DND-41 (cell line): ENCODE data around the gene COL8A2.

Experiments used
- ATAC-seq: fragments of 200-7000 bp; cut with Tn5 transposase; 3 replicates; pipeline ENCODE4 v1.9.1; 2021; ENCODE audit warnings: low read depth; ENCODE audit not compliant: insufficient read depth
- DNase-seq: peaks from one replicate; pipeline ENCODE4 v3.0.0-alpha.2; 2020
- H2AFZ ChIP-seq: 2 replicates; pipeline ENCODE4 v1.6.0; 2012; ENCODE audit warnings: low read depth, low read length
- H3K27ac ChIP-seq: 2 replicates; pipeline ENCODE4 v1.5.1; 2012; ENCODE audit warnings: low read length, inconsistent platforms
- H3K27me3 ChIP-seq: fragments of 200-600 bp; sonication (generic); 2 replicates; pipeline ENCODE4 v1.6.0; 2012; ENCODE audit warnings: low read length, mild to moderate bottlenecking, inconsistent platforms; ENCODE audit not compliant: insufficient read depth, poor library complexity
- H3K36me3 ChIP-seq: 2 replicates; pipeline ENCODE4 v1.5.1; 2012; ENCODE audit warnings: low read length, inconsistent platforms; ENCODE audit not compliant: insufficient read depth
- H3K4me1 ChIP-seq: 2 replicates; pipeline ENCODE4 v1.5.1; 2012; ENCODE audit warnings: mild to moderate bottlenecking, low read length; ENCODE audit not compliant: insufficient read depth
- H3K4me2 ChIP-seq: 2 replicates; pipeline ENCODE4 v1.6.0; 2012; ENCODE audit warnings: mild to moderate bottlenecking, moderate library complexity, low read length, inconsistent platforms; ENCODE audit not compliant: insufficient read depth
- H3K4me3 ChIP-seq, 2 experiments: fragments of 200-600 bp in 1 of 2; shearing (Covaris generic) in 1 of 2; 2 replicates each; pipeline ENCODE4 v1.5.1; 2012 to 2016; ENCODE audit warnings: inconsistent platforms in 2 of 2, low read length in 2 of 2, mild to moderate bottlenecking in 2 of 2, low read depth in 1 of 2, moderate library complexity in 1 of 2
- H3K79me2 ChIP-seq: 2 replicates; pipeline ENCODE4 v1.6.0; 2012; ENCODE audit warnings: low read length, inconsistent platforms; ENCODE audit not compliant: insufficient read depth
- H3K9ac ChIP-seq: 2 replicates; pipeline ENCODE4 v1.6.0; 2012; ENCODE audit warnings: low read depth, mild to moderate bottlenecking, inconsistent platforms, low read length, moderate library complexity
- H3K9me3 ChIP-seq: 2 replicates; pipeline ENCODE4 v1.5.1; 2012; ENCODE audit warnings: low read length, moderate library complexity, mild to moderate bottlenecking, inconsistent platforms; ENCODE audit not compliant: insufficient read depth, severe bottlenecking
- H4K20me1 ChIP-seq: 2 replicates; pipeline ENCODE4 v1.6.0; 2012; ENCODE audit warnings: low read length; ENCODE audit not compliant: insufficient read depth
- EZH2 ChIP-seq: IDR thresholded peaks from 3 replicates; pipeline ENCODE4 v1.6.1; 2012; ENCODE audit warnings: borderline replicate concordance, low read depth, mild to moderate bottlenecking, moderate library complexity, low read length, inconsistent platforms; ENCODE audit not compliant: severe bottlenecking
- TF ChIP-seq, protein P1 (sequence below): IDR thresholded peaks from 2 replicates; pipeline ENCODE4 v1.5.1; 2012; ENCODE audit warnings: borderline replicate concordance, low read length, moderate library complexity, mild to moderate bottlenecking; ENCODE audit not compliant: poor library complexity, severe bottlenecking; ENCODE audit errors: extremely low read depth

COL8A2 gene

DNA sequence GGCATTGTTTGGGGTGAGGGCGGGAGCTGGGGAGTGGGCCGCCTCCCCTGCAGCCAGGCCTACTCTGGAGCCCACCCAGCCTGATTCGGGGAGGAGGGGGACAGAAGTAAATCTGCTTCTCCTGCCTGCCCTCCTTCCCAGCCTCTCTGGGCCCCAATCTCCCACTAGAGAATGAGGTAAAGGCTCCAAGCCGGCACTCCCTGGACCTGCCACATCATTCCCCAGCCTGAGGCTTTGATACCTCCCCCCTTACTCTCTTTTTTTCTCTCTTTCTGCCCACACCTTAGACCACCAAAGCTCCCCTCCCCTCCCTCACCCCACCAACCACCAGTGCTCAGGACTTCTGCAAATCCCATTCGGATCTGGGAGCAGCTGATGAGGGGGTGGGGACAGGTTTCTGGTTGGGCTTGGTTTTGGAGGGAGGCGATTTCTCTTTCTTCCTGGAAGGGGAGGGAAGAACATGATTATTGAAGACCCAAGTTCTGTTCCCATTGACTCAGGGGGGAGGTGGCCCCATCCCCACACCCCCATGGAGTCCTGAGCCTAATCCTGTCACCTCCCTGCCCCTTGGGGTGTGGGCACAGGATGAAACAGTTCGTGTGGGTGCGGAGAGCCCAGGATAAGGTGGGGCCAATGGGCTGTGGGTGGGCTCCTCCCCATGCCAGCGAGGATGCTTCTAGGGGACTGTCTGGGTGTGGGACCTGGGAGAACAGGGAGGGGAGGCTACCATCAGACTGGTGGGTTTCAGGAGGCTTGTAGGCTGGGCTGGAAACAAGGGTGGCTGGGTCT is 32.3 kb upstream of the COL8A2 start:
- no peaks in the 10 kb centered on the region for H3K9me3 ChIP-seq
- H3K27me3 ChIP-seq: no peaks in the 10 kb centered on the region
- no peak; the same call in 1 of the 3 replicates for ATAC-seq
- peaks cover 73% of the 10 kb centered on the region for H3K79me2 ChIP-seq
- H3K27ac ChIP-seq: peak overlapping the region; percentile 93
- H3K4me2 ChIP-seq: peak overlapping the region; percentile 79
- H3K4me3 ChIP-seq: peak overlapping the region; percentile 86 to 94
- DNase-seq: peak; percentile 35
- peak overlapping the region; percentile 93 for H3K9ac ChIP-seq
- peaks cover 33% of the 10 kb centered on the region for H4K20me1 ChIP-seq
- peaks cover 28% of the 10 kb centered on the region for H3K36me3 ChIP-seq
- peak overlapping the region; percentile 91 for H2AFZ ChIP-seq
- H3K4me1 ChIP-seq: peaks cover 70% of the 10 kb centered on the region
- no peak for TF ChIP-seq EZH2
- TF ChIP-seq, protein P1, sequence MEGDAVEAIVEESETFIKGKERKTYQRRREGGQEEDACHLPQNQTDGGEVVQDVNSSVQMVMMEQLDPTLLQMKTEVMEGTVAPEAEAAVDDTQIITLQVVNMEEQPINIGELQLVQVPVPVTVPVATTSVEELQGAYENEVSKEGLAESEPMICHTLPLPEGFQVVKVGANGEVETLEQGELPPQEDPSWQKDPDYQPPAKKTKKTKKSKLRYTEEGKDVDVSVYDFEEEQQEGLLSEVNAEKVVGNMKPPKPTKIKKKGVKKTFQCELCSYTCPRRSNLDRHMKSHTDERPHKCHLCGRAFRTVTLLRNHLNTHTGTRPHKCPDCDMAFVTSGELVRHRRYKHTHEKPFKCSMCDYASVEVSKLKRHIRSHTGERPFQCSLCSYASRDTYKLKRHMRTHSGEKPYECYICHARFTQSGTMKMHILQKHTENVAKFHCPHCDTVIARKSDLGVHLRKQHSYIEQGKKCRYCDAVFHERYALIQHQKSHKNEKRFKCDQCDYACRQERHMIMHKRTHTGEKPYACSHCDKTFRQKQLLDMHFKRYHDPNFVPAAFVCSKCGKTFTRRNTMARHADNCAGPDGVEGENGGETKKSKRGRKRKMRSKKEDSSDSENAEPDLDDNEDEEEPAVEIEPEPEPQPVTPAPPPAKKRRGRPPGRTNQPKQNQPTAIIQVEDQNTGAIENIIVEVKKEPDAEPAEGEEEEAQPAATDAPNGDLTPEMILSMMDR: no peak

DNA sequence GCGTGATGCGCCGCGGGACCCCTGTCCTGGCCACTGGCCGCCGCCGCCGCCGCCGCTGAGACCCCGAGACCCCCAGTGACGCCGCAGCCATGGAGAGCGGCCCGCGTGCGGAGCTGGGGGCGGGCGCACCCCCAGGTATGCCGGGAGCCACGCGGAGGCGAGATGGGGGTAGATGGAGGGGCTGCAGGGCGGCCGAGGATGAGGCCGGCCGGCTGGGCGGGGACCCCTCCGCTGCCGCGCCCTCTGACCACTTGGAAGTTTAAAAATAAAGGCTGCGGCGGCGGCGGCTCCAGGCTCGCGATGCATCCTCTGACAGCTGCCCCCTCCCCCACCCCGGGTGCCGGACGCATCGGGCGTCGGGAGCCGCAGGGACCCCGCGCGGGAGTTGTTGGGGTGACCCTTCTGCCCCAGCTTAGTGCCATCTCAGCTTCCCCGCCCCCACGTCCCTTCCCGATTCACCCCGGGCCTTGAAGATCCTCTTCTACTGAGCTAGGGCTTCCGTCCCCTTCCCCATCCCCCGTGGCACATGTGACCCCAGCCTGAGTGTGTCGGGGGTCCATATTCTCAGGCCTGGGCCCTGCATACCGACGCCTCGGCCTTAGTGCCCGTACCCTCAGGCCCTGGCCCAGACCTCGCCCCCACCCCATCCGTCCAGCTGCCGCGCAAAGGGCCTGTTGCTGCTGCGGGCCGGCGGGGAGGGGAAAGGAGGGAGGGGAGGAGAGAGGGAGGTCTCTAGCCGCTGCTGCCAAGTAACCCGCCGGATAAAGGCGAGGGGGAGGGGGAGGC is 31.5 kb upstream of the COL8A2 start:
- Histone ChIP-seq H3K36me3 (peaks cover 21% of the 10 kb centered on the region), H3K27me3 (no peaks in the 10 kb centered on the region), H3K4me1 (peaks cover 71% of the 10 kb centered on the region), H4K20me1 (peaks cover 26% of the 10 kb centered on the region), H2AFZ (peak overlapping the region; percentile 91), H3K79me2 (peaks cover 65% of the 10 kb centered on the region), H3K9me3 (no peaks in the 10 kb centered on the region), H3K4me3 (peak overlapping the region; percentile 86 to 94), H3K4me2 (peak overlapping the region; percentile 79), H3K9ac (peak overlapping the region; percentile 93), H3K27ac (peak overlapping the region; percentile 93)
- TF ChIP-seq, protein P1: no peak
- no peak for TF ChIP-seq EZH2
- ATAC-seq (peak; percentile 59), DNase-seq (peak; percentile 84)

DNA sequence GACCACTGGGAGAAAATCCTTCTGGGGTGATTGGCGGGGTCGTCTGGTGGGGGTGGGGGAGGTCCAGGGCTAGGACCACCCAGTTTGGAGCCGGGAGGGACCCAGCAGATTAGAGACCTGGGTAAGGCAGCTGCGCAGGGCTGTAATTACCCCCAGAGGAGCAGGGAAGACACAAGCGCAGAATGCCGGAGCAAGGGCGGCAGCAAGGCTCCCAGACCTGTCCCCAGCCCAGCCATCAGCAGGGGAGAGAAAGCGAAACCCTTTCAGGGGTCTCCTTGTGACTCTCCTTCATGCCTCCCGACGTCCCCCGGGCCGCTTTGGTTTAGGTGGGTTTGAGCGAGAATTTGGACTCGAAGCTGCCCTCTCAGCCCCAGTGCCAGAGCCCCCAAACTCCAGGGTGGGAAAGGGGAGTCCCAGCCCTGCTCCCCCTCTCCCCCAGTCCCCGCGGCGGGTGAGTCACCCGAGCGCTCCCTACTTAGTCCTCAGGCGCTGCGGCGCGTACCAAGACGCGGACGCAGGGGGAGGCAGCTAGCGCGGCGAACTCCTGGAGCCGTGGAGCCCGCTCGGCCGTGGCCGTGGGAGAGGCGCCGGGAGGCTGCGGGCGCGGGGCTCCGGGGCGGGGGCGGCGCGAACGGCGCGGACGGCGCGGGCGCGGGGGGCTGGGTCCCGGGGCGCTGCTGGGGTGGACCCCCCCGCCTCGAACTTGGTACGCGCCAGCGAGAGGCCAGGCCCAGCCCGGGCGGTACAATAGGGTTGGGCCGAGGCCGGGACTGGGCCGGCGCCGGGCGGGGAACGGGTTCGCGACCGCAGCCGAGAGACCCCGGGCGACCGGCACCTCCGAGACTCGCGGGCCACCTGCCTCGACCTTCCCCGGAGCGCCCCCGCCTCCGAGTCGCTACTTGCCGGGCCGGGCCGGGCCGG is 30.6 kb upstream of the COL8A2 start, which contains the start of gene MAP7D1:
Gene MAP7D1 (plus strand): TSS at position 753 of the 921 bp plus-strand sequence. CDS start 258 bp downstream, outside the sequence.
- Histone ChIP-seq H3K9ac (peak within 1 kb of the TSS; percentile 93), H3K4me3 (peak within 1 kb of the TSS; percentile 86 to 94), H3K9me3 (no peaks in the 10 kb centered on the region), H3K4me2 (peak within 1 kb of the TSS; percentile 79), H3K27me3 (no peaks in the 10 kb centered on the region), H3K4me1 (peaks cover 68% of the 10 kb centered on the region), H3K27ac (peak within 1 kb of the TSS; percentile 93), H4K20me1 (peaks cover 26% of the 10 kb centered on the region), H2AFZ (peak within 1 kb of the TSS; percentile 91), H3K36me3 (peaks cover 17% of the 10 kb centered on the region), H3K79me2 (peaks cover 56% of the 10 kb centered on the region)
- peak; percentile 65 for ATAC-seq
- TF ChIP-seq EZH2: no peak
- TF ChIP-seq, protein P1: no peak
- DNase-seq: peak; percentile 83
